Activated CD4-positive, alpha-beta memory T cell treated with anti-CD3 and anti-CD28 coated beads for 36 hours (primary cell): ENCODE measurements around the gene ARSI. TPM values are rescaled to one million over a fixed set of nuclear protein-coding genes. Genes with fewer than 3 reads are reported as not detected.

Experiments used
- CTCF ChIA-PET: fragments of 350-600 bp; sonication (Branson Sonifier 250); formaldehyde crosslinking; loops from one replicate; lab custom pipeline; 2021; ENCODE audit warnings: antibody characterized with exemption, inconsistent platforms; lab: Charles Lee
- POLR2A ChIA-PET: fragments of 350-600 bp; sonication (Branson Sonifier 250); formaldehyde crosslinking; loops from one replicate; lab custom pipeline; 2021; ENCODE audit warnings: antibody characterized with exemption; lab: Charles Lee
- DNase-seq: peaks from one replicate; pipeline ENCODE4 v3.0.0-alpha.2; 2020
- H3K27ac Mint-ChIP-seq: one replicate; pipeline ENCODE4 v1.8.0; 2021; ENCODE audit warnings: mixed read lengths
- H3K27me3 Mint-ChIP-seq: one replicate; pipeline ENCODE4 v1.8.0; 2021; ENCODE audit warnings: mixed read lengths
- H3K36me3 Mint-ChIP-seq: one replicate; pipeline ENCODE4 v1.8.0; 2021; ENCODE audit warnings: mixed read lengths
- H3K4me1 Mint-ChIP-seq: one replicate; pipeline ENCODE4 v1.8.0; 2021; ENCODE audit warnings: low read depth, mixed read lengths
- H3K4me3 Mint-ChIP-seq: one replicate; pipeline ENCODE4 v1.8.0; 2021; ENCODE audit warnings: mild to moderate bottlenecking, mixed read lengths
- H3K9me3 Mint-ChIP-seq: one replicate; pipeline ENCODE4 v1.8.0; 2021; ENCODE audit warnings: mixed read lengths
- intact Hi-C: fragments of 100-400 bp; cut with micrococcal nuclease; formaldehyde crosslinking; loops from one replicate; pipeline ENCODE4 v1.15.1; 2023
- total RNA-seq, 2 experiments: library from RNA; stranded (reverse); gene quantifications; one replicate each; pipeline ENCODE4 v1.2.3, GENCODE V29; 2021

Gene ARSI
- total RNA-seq, 2 experiments from 2014 or later: not detected

GRCh38 chr5:150266871-150267291, 35.8 kb downstream of the ARSI start:
- POLR2A ChIA-PET: no interaction called here

GRCh38 chr5:150265870-150266383, 36.8 kb downstream of the ARSI start:
- ChIA-PET CTCF (no interaction called here), POLR2A (no interaction called here)
- H3K4me1 Mint-ChIP-seq: no peaks in the 10 kb centered on the region
- intact Hi-C loops: no loop called here
- no peak for DNase-seq
- no peak overlapping the region for H3K27ac Mint-ChIP-seq
- no peak overlapping the region for H3K4me3 Mint-ChIP-seq
- H3K36me3 Mint-ChIP-seq: no peaks in the 10 kb centered on the region
- H3K9me3 Mint-ChIP-seq: no peaks in the 10 kb centered on the region
- peaks cover 1% of the 10 kb centered on the region for H3K27me3 Mint-ChIP-seq

More at GRCh38 chr5:150266871-150267291, 35.8 kb downstream of the ARSI start:
- CTCF ChIA-PET: no interaction called here
- Mint-ChIP-seq H3K9me3 (no peaks in the 10 kb centered on the region), H3K27me3 (peaks cover 1% of the 10 kb centered on the region), H3K36me3 (no peaks in the 10 kb centered on the region), H3K27ac (no peak overlapping the region), H3K4me1 (no peaks in the 10 kb centered on the region), H3K4me3 (no peak overlapping the region)
- no peak for DNase-seq
- intact Hi-C loops: no loop called here

DNA sequence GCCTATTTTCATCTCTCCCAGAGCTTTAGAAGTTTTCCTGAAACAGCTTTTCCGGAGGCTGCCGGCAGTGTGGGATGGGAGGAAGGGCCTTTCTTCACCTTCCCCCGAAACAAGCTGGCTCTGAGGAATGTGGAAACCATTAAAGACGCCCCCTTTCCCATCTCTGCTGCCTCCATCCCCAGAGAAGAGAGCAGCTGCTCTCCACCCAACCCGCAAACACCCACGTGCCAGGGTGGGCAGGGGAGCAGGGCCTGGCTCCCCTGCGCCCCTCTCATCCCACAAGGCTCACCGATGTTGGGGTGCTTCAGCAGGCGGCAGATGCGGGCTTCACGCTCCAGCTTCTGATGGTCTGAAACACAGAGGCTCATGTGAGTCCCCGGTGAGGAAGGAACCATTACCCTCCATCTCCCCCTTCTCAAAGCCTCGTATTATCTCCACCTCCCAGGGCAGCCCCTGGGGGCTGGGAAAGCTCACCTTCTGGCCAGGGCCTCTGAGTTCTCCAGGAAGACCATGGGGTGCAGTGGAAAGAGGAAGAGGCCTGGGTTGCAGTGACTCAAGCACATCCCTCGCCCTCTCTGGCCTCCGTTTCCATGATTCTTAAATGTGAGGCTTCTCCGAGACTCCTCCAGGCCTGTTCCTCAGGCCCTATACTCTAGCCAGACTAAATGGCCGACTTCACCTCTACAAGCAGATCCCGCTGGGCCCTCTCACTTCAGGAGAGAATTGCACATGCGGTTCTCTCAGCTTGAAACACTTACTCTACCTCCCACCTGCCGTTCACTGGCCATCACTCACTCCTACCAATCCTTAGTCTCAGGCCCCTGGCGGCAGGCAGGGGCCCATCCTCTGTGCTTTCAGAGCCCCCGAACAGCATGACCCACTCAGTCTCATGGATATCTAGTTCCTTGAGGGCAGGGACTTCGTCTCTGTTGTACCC, 37.8 kb downstream of the ARSI start:
- H3K27ac Mint-ChIP-seq: no peak overlapping the region

DNA sequence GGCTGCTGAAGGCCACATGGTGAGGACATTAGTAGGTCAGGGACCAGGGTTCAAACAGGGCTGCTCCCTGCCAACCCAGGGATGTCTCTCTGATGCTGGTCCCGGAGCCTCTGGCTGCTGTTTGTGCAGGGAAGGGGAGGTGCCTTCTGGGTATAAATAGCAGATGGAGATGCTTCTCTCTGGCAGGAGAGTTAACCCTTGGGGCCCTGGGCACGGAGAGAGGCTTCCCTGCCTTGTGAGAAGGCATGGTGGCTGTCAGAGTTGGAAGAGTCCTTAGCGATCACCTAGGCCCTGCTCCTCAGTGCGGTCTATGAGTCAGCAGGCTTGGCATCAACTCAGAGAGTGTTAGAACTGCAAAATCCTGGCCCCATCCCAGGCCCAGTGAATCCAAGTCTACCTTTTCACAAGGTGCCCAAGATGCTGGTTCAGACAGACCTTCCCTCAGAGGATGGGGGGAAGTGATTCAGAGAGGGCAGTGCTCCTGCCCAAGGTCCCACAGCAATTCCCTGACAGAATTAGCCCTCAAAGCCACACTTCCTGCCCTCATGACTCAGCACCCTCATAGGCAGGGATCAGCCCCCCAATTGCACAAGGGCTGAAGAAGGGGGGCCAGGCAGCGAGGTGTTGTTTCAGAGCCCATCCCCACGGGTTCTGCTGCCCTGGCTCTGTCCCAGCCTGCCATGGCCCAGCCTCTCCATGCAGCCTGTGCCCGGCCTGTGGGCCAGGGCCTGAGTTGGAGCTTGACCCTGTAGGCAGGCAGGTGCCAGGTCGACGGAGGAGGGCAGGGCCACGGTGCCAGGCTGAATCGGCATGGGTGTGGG, 38.7 kb downstream of the ARSI start:
- Mint-ChIP-seq H3K4me3 (no peak overlapping the region), H3K36me3 (no peaks in the 10 kb centered on the region), H3K27ac (no peak overlapping the region), H3K27me3 (peaks cover 1% of the 10 kb centered on the region), H3K4me1 (no peaks in the 10 kb centered on the region), H3K9me3 (no peaks in the 10 kb centered on the region)
- POLR2A ChIA-PET: no interaction called here
- intact Hi-C loops: no loop called here
- no peak for DNase-seq
- CTCF ChIA-PET: no interaction called here

More for the DNA sequence above, 37.8 kb downstream of the ARSI start:
- ChIA-PET CTCF (no interaction called here), POLR2A (no interaction called here)
- no peak for DNase-seq
- H3K4me3 Mint-ChIP-seq: no peak overlapping the region
- no peaks in the 10 kb centered on the region for H3K36me3 Mint-ChIP-seq
- no peaks in the 10 kb centered on the region for H3K4me1 Mint-ChIP-seq
- intact Hi-C loops: no loop called here
- peaks cover 1% of the 10 kb centered on the region for H3K27me3 Mint-ChIP-seq
- no peaks in the 10 kb centered on the region for H3K9me3 Mint-ChIP-seq

GRCh38 chr5:150263375-150263775, 39.3 kb downstream of the ARSI start:
- intact Hi-C loops: no loop called here
- H3K27ac Mint-ChIP-seq: no peak overlapping the region
- H3K36me3 Mint-ChIP-seq: no peaks in the 10 kb centered on the region
- CTCF ChIA-PET: interaction anchor here (1.2 kb wide), 1 partner anchor 100 kb away, joined by 3 read pairs; no protein-coding TSS in a partner anchor
- peaks cover 1% of the 10 kb centered on the region for H3K27me3 Mint-ChIP-seq
- H3K4me1 Mint-ChIP-seq: no peaks in the 10 kb centered on the region
- H3K9me3 Mint-ChIP-seq: no peaks in the 10 kb centered on the region
- POLR2A ChIA-PET: no interaction called here
- DNase-seq: no peak
- no peak overlapping the region for H3K4me3 Mint-ChIP-seq

DNA sequence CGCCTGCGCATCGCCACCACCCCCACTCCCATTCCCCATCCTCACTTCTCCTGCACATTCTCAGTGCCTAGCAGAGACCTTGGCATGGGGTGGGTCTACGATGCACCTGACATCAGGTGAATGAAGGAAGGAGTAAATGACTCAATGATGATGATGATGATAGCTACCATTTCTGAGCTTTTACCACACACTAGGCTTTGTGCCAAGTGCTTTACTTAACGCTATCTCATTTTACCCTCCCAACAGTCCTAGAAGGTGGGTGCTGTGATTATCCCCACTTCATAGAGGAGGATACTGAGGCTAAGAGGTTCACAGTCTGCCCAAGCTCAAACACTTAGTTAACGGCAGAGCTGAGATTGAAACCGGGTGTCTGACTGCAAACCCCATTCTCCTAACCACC, 40.2 kb downstream of the ARSI start:
- no peaks in the 10 kb centered on the region for H3K36me3 Mint-ChIP-seq
- no peaks in the 10 kb centered on the region for H3K9me3 Mint-ChIP-seq
- CTCF ChIA-PET: interaction anchor here (1.2 kb wide), 1 partner anchor 99 kb away, joined by 3 read pairs; no protein-coding TSS in a partner anchor
- POLR2A ChIA-PET: interaction anchor here (1.2 kb wide), 1 partner anchor 20 kb away, joined by 3 read pairs; no protein-coding TSS in a partner anchor
- peaks cover 1% of the 10 kb centered on the region for H3K27me3 Mint-ChIP-seq
- DNase-seq: no peak
- H3K4me1 Mint-ChIP-seq: no peaks in the 10 kb centered on the region
- intact Hi-C loops: no loop called here
- no peak overlapping the region for H3K27ac Mint-ChIP-seq
- H3K4me3 Mint-ChIP-seq: no peak overlapping the region

- no peaks in the 10 kb centered on the region for H3K36me3 Mint-ChIP-seq
- ChIA-PET POLR2A (no interaction called here), CTCF (no interaction called here)
- no peak overlapping the region for H3K27ac Mint-ChIP-seq
- no peak overlapping the region for H3K4me3 Mint-ChIP-seq
- no peaks in the 10 kb centered on the region for H3K9me3 Mint-ChIP-seq
- DNase-seq: no peak
- H3K4me1 Mint-ChIP-seq: no peaks in the 10 kb centered on the region
- H3K27me3 Mint-ChIP-seq: peaks cover 1% of the 10 kb centered on the region
- intact Hi-C loops: no loop called here
These were observed 41.5 kb downstream of the ARSI start for GRCh38 chr5:150261231-150261630.

DNA sequence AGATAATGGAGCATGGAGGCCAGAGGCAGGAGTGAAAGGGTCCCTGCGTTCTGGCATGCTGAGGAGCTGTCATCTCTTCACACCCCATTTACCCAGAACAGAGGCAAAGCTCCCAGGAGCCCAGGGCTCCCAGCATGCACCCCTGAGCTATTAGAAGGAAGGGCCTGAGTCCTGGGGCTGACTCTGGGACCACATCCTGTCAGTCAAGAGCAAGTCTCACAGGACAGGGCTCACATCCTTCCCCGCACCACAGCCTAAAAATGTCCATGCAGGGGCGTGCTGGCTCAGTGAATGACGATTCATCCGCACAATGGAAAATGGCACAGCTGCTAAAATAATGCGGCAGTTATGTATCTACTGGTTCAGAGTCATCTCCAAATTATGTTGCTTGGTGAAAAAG, 44.6 kb downstream of the ARSI start:
- Mint-ChIP-seq H3K36me3 (no peaks in the 10 kb centered on the region), H3K27me3 (peaks cover 1% of the 10 kb centered on the region), H3K4me3 (no peak overlapping the region), H3K9me3 (no peaks in the 10 kb centered on the region), H3K4me1 (no peaks in the 10 kb centered on the region), H3K27ac (no peak overlapping the region)
- intact Hi-C loops: no loop called here
- DNase-seq: no peak
- ChIA-PET CTCF (no interaction called here), POLR2A (no interaction called here)

DNA sequence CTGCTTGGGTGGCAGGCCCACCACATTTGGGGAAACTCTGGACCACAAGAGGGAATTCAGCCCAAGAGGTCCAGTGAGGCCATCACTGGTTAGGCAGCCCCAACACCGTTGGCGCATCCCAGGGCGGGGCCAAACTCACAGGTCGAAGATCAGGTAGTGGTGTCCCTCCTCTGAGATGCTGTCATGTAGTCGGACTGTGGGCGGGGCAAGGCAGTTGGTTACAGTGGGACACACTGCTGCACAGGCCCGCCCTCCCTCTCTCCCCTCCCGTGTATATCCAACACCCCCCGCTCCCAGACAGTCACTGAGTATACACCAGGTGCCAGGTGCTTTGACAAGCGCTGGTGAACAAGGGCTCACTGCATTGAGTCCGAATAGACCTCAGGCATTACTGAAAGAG, 45.3 kb downstream of the ARSI start:
- ChIA-PET CTCF (no interaction called here), POLR2A (no interaction called here)
- intact Hi-C loops: no loop called here
- Mint-ChIP-seq H3K4me3 (no peak overlapping the region), H3K36me3 (no peaks in the 10 kb centered on the region), H3K27ac (no peak overlapping the region), H3K9me3 (no peaks in the 10 kb centered on the region), H3K27me3 (peaks cover 1% of the 10 kb centered on the region), H3K4me1 (no peaks in the 10 kb centered on the region)
- no peak for DNase-seq

DNA sequence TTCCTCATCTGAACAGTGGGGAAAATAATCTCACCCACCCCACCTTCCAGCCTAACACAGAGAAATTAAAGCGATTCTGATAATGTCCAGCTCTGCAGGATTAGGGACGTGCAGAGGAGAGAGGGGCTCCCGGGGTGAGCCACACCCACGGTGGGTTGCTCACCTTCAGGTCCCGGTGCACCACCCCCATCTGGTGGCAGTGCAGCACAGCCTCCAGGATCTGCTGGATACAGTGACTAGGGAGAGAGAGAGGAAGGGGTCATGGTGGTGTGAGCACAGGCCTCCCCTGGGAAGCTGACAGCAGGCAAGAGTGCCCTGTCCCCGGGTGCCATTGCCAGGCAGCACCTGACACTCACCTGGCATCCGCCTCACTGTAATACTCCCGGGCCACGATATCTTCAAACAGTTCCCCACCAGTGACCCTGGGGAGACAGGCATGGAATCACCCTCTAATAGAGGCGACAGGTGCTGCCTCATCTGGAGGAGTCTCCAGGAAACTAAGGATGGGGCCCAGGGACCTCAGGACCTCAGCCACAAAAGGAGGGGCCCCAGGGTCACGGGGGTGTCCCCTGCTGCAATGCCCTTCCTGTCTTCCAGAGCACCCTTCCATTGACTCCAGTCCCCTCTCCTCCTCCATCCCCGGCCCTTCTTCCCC, 46.2 kb downstream of the ARSI start:
- intact Hi-C loops: no loop called here
- H3K27ac Mint-ChIP-seq: no peak overlapping the region
- ChIA-PET CTCF (no interaction called here), POLR2A (no interaction called here)
- no peaks in the 10 kb centered on the region for H3K27me3 Mint-ChIP-seq
- no peak overlapping the region for H3K4me3 Mint-ChIP-seq
- no peaks in the 10 kb centered on the region for H3K36me3 Mint-ChIP-seq
- no peaks in the 10 kb centered on the region for H3K4me1 Mint-ChIP-seq
- no peaks in the 10 kb centered on the region for H3K9me3 Mint-ChIP-seq
- DNase-seq: no peak

GRCh38 chr5:150255659-150256409, 46.9 kb downstream of the ARSI start:
- Mint-ChIP-seq H3K27ac (no peak overlapping the region), H3K36me3 (no peaks in the 10 kb centered on the region), H3K4me1 (no peaks in the 10 kb centered on the region), H3K9me3 (no peaks in the 10 kb centered on the region), H3K4me3 (no peak overlapping the region), H3K27me3 (no peaks in the 10 kb centered on the region)
- POLR2A ChIA-PET: no interaction called here
- CTCF ChIA-PET: no interaction called here
- no peak for DNase-seq
- intact Hi-C loops: no loop called here
